ENCODE results near the gene DCAF12L2. TPM values are rescaled to one million over a fixed set of nuclear protein-coding genes. Genes with fewer than 3 reads are reported as not detected.

Gene DCAF12L2
- total RNA-seq, 1 donor from 2014 or later = not detected

- H3K4me3 ChIP-seq = no peak overlapping the region
- intact Hi-C loops (cut with DNase I) = no loop called here
- peaks cover 3% of the 10 kb centered on the region for H3K27me3 ChIP-seq (ENCODE audit: low read depth)
- no peak for TF ChIP-seq CTCF (IDR thresholded peaks at IDR 0.05)
- no peak for DNase-seq
- H3K9me3 ChIP-seq = no peaks in the 10 kb centered on the region
- no peaks in the 10 kb centered on the region for H3K36me3 ChIP-seq
- H3K4me1 ChIP-seq = no peaks in the 10 kb centered on the region
- no peak for ATAC-seq
- no peak overlapping the region for H3K27ac ChIP-seq
Measured at GRCh38 chrX:126164689-126165400, 1.2 kb downstream of the DCAF12L2 start.

GRCh38 chrX:126164226-126164625, 1.9 kb downstream of the DCAF12L2 start:
- Histone ChIP-seq H3K9me3 (no peaks in the 10 kb centered on the region), H3K4me1 (no peaks in the 10 kb centered on the region), H3K36me3 (no peaks in the 10 kb centered on the region), H3K27ac (no peak overlapping the region), H3K27me3 (ENCODE audit: low read depth) (peaks cover 3% of the 10 kb centered on the region), H3K4me3 (no peak overlapping the region)
- no peak for DNase-seq
- no peak for TF ChIP-seq CTCF (IDR thresholded peaks at IDR 0.05)
- intact Hi-C loops (cut with DNase I) = no loop called here
- no peak for ATAC-seq

GRCh38 chrX:126141014-126141413, 25.1 kb downstream of the DCAF12L2 start:
- H3K27ac ChIP-seq = no peak overlapping the region
- no peak for DNase-seq
- no peak for TF ChIP-seq CTCF (IDR thresholded peaks at IDR 0.05)
- no peaks in the 10 kb centered on the region for H3K4me1 ChIP-seq
- H3K9me3 ChIP-seq = no peaks in the 10 kb centered on the region
- no peaks in the 10 kb centered on the region for H3K27me3 ChIP-seq (ENCODE audit: low read depth)
- intact Hi-C loops (cut with DNase I) = no loop called here
- no peaks in the 10 kb centered on the region for H3K36me3 ChIP-seq
- ATAC-seq = no peak
- H3K4me3 ChIP-seq = no peak overlapping the region

GRCh38 chrX:126137899-126138298, 28.2 kb downstream of the DCAF12L2 start:
- no peaks in the 10 kb centered on the region for H3K27me3 ChIP-seq (ENCODE audit: low read depth)
- ATAC-seq = no peak
- no peaks in the 10 kb centered on the region for H3K9me3 ChIP-seq

GRCh38 chrX:126124721-126125120, 41.4 kb downstream of the DCAF12L2 start:
- H3K27ac ChIP-seq = no peak overlapping the region
- no peak for TF ChIP-seq CTCF (IDR thresholded peaks at IDR 0.05)
- no peak overlapping the region for H3K4me3 ChIP-seq
- intact Hi-C loops (cut with DNase I) = no loop called here
- no peaks in the 10 kb centered on the region for H3K27me3 ChIP-seq (ENCODE audit: low read depth)
- ATAC-seq (no peak), DNase-seq (no peak)
- no peaks in the 10 kb centered on the region for H3K9me3 ChIP-seq
- H3K4me1 ChIP-seq = no peaks in the 10 kb centered on the region
- H3K36me3 ChIP-seq = no peaks in the 10 kb centered on the region

More at GRCh38 chrX:126137899-126138298, 28.2 kb downstream of the DCAF12L2 start:
- no peak for DNase-seq
- no peak for TF ChIP-seq CTCF (IDR thresholded peaks at IDR 0.05)
- Histone ChIP-seq H3K4me1 (no peaks in the 10 kb centered on the region), H3K27ac (no peak overlapping the region), H3K4me3 (no peak overlapping the region), H3K36me3 (no peaks in the 10 kb centered on the region)
- intact Hi-C loops (cut with DNase I) = no loop called here
